Measurements from ENCODE around the gene ZBED4.

ZBED4 gene

DNA sequence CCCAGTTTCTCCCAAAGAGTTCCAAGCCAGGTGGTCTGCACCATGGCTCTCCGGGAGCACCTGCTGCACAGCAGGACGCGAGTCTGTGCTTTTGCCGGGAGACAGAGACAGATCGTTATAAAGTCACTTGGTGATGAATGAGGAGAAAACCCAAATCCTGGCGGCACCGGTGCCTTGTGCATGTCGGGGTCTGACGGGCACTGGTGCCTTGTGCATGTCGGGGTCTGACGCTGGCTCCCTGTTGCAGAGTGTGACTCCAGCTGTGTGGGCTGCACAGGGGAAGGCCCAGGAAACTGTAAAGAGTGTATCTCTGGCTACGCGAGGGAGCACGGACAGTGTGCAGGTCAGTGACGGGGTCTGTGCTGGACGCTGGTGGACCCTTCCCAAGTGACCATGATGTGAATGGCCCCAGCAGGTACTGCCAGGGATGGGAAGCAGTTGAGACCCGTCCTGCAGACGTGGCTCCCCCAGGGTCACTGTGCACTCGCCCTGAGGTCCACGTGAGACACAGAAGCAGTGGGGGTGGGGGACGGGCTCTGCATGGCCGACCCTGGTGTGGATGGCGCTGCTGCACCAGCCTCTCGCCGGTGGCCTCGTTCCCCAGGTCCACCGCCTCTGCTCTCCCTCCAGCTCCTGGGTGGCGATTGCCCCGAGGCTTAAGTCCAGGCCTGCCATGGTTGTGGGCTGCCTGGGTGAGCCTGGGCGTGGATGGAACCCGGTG is 70.6 kb downstream of the ZBED4 start:
- no peak for DNase-seq

DNA sequence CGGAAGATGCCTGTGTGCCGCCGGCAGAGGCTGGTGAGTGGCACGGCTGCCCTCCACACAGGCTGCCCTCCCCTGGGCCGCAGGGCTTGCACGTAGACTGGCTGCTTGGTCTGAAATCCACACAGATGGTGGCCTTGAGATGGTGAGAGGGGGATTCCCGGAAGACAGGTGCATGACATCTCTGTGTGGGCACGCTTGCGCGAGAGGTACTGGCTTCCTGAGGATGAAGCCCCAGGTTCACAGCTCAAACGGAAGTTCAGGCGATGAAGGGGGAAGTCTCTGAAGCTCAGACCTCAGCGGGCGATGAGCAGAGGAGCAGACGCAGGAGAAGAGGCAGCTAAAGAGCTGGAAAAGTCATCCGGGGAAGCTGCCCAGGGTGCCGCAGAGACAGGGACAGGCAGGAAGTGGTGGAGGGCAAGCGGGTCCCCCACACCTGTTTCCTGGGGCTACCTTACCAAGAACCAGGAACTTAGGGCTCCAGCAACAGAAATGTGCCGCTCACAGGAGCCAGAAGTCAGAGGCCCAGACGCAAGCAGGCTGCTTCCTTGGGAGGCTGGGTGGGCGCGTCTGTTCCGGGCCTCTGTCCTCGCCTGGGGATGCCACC is 72.0 kb downstream of the ZBED4 start:
- DNase-seq, result peak; percentile 90

DNA sequence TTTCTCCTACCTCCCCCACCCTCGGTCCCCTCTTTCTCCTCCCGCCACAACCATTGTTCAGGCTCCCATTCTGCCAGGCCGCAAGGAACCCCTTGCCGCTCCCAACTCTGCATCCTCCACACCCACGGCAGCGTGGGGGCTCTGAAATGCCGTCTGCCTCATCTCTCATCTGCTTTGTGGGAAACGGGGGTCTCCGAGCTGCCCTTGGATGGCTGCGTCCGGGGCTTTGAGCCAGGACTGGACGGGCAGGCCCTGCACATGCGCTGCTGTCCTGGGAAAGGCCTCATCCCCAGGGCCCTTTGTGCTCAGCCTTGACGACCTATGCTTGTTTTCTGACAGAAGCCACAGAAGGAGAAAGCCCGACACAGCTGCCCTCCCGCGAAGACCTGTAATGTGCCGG is 73.3 kb downstream of the ZBED4 start:
- DNase-seq, result no peak

DNA sequence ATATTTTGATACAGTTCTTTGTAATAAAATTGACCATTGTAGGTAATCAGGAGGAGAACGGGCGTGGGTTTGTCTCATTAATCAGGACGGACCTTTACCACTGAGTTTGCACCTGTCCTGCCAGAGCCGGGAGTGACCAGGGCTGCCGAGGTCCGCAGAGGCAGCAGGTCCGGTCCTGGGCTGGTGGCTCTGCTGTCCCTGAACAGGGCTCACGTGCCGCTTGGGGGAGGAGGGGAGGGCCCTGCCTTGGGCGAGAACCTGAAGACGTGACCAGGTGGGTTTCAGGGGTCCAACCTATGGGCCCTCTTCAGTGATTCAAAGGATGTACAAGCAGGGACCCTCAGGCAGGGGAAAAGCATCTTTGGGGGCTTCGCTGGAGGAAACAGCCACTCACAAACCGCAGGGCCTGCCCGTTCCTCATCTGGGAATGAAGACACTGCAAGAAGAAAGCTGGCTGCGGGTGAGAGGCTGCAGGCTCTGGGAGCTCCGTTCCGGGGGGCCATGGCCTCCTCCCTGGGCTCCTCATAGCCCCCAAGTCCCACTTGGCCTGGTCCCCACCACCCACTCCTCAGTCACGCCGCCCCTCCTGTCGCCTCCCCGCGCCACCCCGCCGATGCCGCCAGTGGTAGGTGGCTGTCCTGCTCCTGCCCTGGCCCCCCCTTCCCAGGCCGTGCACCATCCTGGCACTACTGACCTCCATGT is 74.0 kb downstream of the ZBED4 start:
- no peak for DNase-seq

DNA sequence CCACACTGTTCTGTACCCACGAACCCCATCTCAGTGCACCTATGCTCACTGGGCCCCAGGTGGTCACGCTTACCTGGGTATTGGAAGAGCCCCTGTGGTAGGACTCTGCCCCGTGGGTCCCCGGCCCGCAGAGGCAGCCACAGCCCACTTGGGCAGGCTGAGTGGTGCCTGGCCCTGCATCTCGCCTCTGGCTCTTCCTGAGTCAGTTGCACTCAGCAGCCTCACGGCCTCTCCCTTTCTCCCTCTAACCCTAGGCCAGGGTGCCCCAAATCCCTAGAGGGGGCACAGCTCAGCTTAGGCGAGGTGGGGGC is 74.5 kb downstream of the ZBED4 start:
- DNase-seq, result no peak

DNA sequence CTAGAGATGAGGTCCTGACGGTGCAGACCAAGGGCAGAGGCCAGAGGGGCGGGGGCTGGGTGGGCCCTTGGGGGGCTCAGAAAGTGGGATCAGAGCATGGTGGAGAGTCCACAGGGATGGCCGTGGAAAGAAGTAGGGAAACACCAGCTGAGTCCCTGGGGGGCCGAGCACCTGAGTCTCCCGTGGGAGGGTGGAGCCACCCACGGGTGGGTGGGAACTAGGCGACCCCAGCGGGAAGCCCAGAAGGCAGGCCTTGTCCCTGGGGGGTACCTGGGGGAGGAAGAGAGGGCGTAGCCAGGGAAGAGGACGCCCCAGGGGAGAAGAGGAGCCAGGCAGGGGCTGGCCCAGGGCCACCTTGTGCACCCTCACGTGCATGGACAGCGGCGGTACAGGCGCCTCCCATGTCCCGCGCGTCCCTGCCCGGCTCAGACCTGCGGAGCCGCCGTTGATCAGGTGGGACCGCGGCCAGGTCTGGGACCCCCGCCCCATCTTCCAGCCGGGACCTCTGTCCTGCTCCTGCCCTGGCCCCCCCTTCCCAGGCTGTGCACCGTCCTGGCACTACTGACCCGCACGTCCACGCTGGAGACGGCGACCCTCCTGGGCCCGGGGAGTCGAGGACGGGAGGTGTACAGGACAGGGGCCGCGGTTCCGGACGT is 75.0 kb downstream of the ZBED4 start:
- no peak for DNase-seq

DNA sequence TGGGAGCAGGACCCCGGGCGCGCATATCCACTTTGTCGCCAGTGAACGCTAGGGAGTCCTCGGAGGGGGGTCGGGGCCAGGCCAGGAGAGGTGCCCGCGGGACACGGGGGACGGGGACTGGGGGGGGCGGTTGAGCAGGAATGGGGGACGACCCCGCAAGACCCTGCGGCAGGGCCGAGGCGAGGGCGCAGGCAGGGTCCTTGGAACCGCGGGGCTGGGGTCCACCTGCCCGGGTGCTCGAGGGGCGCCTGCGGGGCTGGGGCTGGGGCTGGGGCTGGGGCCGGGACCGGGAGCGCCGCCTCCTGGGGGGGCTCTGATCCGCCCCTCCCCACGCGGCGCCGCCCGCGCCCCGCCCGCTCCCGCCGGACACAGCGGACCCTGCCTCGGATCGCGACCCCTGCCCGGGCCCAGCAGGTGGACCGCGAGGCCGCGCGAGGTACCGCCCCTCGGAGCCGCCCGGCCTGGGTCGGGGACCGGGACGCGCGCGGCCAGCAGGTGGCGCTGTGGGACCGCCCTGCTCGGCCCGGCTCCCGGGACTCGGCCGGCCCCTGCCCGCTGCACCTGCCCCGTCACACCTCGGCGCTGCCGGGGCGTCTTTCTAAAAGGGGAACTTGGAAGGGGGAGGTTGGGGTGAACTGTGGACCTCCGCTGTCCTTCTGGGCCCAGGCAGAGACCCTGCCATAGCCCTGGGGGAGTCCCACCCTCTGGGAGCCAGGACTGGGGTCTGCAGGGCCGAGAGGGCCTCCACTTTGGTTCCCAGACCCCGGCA is 75.8 kb downstream of the ZBED4 start:
- peak; percentile 24 to 28 for DNase-seq

DNA sequence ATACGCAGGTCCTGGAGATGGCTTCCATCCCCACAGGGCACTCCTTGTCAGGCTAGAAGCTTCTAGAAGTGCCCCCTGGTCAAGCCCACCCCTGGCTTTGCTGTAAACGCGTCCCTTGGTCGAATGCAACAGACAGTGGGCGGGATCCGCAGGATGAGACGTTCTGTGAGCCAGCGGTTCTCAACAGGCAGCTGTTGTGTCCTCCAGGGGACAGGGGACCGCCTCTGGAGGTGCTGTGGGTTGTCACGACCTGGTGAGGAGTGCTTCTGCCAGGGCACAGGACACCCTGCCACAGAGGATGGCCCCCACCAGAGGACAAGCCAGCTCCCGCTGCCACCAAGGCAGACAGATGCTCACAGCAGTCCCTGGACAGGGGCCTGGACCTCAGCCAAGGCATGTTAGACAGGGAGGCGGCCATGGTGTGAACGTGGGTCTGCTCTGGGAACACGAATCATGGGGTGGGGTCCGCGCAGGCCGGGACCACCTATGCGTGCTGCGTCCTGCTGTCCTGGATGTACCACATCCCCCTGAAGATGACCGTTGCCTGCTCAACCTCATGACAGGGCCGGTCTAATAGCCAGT is 76.4 kb downstream of the ZBED4 start:
- no peak for DNase-seq

DNA sequence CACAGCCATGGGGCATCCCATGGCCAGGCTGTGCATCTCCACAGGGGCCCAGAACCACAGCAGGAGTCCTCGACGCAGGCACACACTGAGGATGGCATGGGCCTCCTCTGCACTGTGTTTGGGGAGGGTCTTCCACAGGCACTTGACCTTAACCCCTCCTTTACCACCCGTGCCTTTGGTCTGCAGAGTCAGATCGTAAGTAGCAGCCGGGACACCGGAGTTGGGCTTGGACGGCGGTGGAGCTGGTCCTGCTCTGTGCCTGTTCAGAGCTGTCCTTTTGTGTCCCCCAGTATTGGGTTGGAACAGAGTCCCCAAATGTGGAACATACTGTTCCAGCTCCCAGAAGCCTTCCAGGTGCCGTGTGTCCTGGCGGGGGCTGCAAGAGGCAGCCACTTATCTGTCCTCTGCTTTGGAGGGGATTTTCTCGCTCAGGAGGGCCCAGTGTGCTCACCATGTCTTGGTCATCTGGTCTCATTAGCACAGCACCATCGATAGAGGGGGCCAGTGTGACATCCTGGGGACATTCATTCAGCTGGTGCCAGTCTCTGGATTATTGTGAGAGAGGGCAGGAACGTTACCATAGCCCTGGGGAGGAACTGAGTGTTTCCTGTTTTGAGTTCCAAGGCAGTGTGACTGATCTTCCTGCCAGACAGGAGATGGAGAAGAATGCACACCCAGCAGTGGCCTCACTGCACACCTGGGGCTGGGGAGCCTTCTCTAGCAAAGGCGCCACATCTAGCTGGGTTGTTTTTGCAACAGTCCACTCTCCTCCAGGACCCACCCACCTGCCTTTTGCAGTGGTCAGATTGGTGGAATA is 77.2 kb downstream of the ZBED4 start:
- DNase-seq, result peak; percentile 92 to 93

DNA sequence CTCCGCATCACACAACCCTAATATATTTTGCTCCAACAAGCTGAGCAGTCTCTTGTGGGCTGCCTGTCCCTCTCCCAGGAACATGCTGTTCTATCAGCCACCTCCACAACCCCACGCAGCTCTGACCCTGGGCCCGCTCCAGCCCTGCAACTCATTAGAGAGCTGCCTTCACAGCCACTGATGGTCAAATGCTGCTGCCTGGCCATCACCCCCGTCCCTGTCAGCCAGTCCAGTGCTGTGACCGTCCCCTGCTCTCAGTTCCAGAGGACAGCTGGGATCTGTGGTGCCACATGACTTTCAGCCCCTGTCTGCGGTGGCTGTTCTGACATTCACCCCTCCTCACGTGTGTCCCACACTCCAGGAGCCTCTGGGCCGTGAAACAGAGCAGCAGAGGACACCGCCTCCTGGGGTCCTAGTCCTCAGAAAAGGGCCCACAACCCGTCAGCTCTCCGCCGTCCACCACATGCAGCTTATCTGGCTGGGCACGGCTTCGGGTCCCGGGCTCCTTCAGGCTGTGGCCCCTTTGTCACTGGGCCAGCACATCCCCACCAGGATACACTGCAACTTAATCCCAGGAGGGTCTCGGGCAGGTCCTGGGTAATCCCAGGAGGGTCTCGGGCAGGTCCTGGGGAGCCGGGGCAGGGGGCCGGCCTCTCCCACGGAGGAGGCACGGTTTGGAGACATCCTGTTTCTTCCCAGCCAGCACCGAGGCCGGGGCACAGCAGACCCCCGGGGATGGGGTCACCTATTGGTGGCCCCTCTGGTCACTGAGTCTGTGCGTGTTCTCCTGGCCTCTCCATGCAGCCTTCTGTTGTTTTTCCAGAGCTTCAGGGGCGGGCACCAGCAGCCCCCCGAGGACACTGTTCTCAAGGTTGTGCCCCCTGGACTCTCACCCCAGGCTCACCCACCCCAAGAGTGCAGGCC is 79.9 kb downstream of the ZBED4 start:
- DNase-seq, result no peak

DNA sequence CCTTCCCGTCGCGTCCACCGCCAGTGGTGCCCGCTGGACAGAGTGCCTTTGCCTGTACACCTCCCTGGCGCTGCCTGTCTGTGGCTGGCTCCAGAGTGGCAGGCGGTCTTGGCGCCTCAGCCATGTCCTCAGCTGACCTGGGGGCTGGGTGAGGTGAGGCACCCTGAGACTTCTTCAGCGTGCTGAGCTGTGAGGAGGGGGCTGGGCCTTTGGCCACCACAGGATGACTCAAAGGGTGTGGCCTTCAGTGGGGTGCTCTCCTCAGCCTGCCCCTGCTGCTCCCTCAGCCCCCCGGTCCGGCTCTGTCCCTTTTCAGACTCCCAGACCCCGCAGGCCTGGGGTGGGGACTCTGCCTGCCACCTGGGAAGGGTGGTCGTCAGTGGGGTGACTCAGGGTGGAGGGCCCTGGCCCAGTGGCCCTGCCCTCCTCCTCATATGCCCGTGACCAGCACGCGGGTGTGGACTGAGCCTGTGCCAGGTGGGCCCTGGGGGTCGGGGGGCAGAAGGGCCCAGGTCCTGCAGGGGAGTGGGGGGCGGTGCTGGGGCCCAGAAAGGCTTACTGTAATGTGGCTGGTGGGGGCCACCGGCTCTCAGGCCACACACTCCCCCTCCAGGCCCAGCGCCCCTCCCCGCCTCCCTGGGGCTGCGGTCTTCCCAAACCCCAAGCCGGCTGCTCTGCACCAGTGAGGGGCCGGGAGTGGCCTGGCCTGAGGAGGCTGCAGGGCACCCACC is 80.7 kb downstream of the ZBED4 start:
- no peak for DNase-seq

DNA sequence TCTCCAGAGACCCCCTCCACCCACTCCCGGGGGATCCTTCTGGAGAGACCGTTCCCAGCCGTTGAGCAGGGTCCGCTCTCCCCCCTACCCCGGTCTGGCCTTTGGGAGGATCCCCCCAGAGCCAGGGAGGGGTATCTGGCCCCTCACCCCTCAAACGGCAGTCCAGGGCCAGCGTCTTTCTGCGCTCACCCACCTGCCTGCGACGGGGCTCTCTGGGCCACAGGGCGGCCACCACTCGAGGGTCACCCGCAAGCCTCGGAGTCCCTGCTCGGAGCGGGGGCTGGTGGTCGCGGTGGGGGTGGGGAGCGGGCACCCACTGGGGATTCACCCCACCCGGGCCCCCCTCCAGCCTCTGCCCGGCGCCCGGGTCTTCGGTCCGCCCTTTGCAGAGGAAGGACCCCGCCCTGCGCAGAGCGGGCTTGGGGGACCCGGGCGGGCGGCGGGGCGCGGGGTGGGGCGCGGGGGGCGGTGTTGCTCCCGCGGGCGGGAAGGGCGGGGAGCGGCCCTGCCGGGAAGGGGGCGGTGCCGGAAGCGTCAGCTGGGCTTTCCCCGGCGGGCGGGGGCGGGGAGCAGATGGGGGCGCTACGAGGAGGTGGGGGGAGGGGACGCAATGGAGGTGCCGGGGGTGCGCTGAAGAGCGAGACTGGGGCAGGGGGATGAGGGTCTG is 81.4 kb downstream of the ZBED4 start:
- DNase-seq, result peak; percentile 32 to 40

DNA sequence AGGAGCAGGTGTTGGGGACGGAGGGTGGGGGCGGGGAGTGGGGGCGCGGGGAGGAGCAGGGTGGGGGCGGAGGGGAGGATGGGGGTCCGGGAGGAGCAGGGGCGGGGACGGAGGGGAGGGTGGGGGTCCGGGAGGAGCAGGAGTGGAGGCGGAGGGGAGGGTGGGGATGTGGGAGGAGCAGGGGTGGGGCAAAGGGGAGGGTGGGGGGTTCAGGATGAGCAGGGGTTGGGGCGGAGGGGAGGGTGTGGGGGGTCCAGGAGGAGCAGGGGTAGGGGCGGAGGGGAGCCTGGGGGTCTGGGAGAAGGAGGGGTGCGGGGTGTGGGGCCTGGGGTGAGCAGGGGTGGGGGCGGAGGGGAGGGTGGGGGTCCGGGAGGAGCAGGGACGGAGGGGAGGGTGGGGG is 81.9 kb downstream of the ZBED4 start:
- no peak for DNase-seq

DNA sequence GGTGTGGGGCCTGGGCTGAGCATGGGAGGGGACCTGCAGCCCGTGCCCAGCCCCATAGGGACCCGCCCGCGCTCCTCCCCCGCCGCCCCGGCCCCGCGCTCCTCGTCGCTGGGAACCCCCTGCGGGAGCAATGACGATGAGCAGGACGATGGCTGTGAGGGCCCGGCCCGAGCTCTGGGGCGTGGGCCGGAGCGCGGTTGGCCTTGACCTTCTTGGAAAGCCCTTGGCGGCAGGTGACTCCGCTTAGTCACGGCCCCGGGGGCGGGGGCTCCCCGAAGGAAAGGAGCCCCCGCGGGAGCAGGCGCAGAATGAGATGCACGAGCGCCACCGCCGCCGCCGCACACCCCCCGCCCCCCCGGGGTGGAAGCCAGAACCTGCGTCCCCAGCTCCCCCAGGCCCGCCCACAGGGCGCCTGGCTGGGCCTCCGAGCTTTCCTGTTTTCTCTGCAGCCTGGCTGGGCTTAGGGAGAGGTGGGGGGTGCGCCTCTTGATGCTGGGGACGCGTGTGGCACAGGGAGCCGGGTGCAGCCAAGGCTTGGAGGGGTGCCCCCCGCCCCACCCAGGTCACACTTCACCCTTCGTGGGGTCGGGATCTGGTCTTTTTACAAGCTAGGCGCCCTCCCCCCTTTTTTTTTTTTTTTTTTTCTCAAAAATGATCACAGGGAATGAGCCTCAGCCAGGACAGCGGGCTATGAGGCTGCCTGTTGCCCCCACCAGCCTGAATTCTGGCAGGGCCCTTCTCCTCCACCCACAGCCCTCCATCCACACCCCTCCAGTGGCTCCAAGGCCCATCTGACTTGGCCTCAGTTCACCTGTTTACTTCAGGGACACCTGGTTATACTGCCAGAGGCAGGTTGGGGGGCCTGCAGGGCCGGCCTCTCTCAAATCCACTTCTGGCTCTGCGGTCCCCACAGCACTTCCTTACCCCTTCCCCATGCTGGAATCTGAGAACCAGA is 82.7 kb downstream of the ZBED4 start:
- DNase-seq, result peak; percentile 81 to 83

DNA sequence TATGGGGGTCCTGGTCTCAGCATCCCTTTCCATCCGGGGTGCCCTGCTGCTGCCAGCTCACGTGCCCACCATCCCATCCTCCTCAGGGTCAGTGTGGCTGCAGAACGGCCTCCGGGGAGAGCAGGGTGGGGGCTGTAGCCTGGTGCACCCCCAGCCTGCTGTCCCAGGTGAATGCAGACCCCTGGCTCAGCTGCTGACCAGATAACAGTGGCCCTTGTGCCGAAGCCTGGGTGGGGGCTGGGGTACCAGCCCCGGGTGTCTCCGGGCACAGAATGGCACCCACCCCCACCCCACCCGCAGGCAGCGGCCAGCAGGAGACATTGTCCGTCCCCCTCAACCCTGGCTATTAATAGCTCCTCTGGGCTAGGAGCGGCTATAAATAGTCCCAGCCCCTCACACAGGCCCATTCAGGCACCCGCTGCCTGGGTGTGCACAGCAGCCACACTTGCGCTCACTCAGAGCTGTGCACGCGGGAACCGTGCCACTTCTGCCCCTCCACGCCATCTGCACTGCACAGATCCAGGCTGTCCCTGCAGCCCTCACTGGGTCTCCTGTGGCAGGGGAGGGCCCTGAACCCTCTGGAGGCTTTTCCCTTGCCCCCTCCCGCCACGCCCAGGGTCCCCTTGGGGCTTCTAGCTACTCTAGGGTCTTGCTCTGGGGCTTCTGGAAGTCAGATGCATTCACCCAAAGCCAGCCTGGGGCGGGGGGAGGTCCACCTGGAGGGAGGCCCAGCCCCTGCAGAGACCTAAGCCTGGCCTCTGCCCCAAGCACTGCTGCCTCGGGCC is 83.5 kb downstream of the ZBED4 start:
- no peak for DNase-seq

DNA sequence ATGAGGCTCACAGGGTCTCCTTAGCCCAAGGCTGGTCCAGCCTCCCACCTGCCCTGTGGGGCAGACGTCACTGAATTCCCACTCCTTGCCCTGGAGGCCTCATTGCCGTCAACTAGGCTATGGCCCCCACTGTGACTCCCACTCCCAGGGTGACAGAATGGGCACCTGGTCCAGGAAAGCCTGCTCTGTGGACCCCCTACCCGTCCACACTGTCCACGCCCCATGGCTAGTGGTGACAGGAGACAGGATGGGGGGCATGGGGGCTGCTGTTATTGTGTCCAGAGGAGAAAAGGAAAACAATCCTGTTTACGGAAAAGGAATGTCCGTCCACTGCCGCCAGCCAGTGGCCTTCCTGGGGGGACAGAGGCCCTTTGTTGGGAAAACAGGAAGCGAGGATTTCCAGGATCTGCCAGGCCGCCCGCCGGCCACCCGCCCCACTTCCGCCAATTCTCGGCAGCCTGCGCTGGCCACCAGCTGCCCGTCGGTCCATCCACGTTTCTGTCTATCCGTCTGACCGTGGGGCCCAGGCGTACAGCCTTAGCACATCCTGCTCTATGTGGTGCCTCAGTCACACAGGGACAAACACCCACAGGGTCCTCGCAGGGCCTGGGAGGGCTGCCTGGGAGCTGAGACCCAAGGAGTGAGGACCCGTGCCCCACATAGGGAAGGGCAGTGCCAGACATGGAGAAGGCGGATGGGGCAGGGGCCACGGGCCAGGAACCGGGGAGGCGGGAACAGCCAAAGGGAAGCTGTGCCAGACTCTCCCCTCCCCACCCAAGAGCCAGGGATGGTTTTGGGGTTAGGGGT is 84.3 kb downstream of the ZBED4 start:
- no peak for DNase-seq
